SK-N-SH (cell line): ENCODE results near the gene FLT4. TPM values are rescaled to one million over a fixed set of nuclear protein-coding genes. Genes with fewer than 3 reads are reported as not detected.

Experiments
- CTCF ChIA-PET: fragments of 300-600, 350-600 bp; formaldehyde crosslinking; extraction: SDS; loops from one replicate; lab custom pipeline; 2021; lab: Yijun Ruan, JAX
- POLR2A ChIA-PET: fragments of 350-600 bp; sonication (Branson Sonifier 250); formaldehyde crosslinking; extraction: SDS; loops from one replicate; lab custom pipeline; 2020; ENCODE audit warnings: antibody characterized with exemption, inconsistent platforms; lab: Yijun Ruan, JAX
- DNase-seq: peaks from one replicate; pipeline ENCODE4 v3.0.0; 2012
- H2AFZ ChIP-seq: fragments of 200-600 bp; sonication (generic); 2 replicates; pipeline ENCODE4 v1.8.1; 2016; ENCODE audit warnings: antibody characterized with exemption, mild to moderate bottlenecking, low read depth
- H3F3A ChIP-seq: fragments of 200-600 bp; sonication (generic); replicated peaks from 2 replicates; pipeline ENCODE3; 2016; ENCODE audit warnings: antibody characterized with exemption, mild to moderate bottlenecking; ENCODE audit not compliant: insufficient read depth
- H3K27ac ChIP-seq, 2 experiments: fragments of 200-500 bp in 1 of 2; fragments of 200-600 bp in 1 of 2; sonication (Bioruptor generic) in 1 of 2; sonication (generic), shearing (Covaris generic) in 1 of 2; 2 replicates each; pipeline versions ENCODE4 v1.5.1 to v1.6.1; 2014 to 2016; ENCODE audit warnings: low read depth in 2 of 2, inconsistent platforms in 1 of 2, low read length in 1 of 2, mild to moderate bottlenecking in 1 of 2, mixed read lengths in 1 of 2
- H3K27me3 ChIP-seq: fragments of 200-600 bp; sonication (generic), shearing (Covaris generic); 2 replicates; pipeline ENCODE4 v1.6.1; 2016; ENCODE audit warnings: mixed run types; ENCODE audit not compliant: insufficient read depth
- H3K36me3 ChIP-seq, 2 experiments: fragments of 200-500 bp in 1 of 2; fragments of 200-600 bp in 1 of 2; sonication (Bioruptor generic) in 1 of 2; sonication (generic) in 1 of 2; replicated peaks in 1 of 2; 2 replicates each; pipeline versions ENCODE3 to v1.5.1; 2014 to 2016; ENCODE audit warnings: low read length in 1 of 2, mild to moderate bottlenecking in 1 of 2; ENCODE audit not compliant: insufficient read depth in 2 of 2, control insufficient read depth in 1 of 2
- H3K4me1 ChIP-seq, 2 experiments: fragments of 200-500 bp in 1 of 2; fragments of 200-600 bp in 1 of 2; sonication (Bioruptor generic) in 1 of 2; sonication (generic), shearing (Covaris generic) in 1 of 2; 2 replicates each; pipeline versions ENCODE4 v1.5.1 to v1.6.1; 2014 to 2016; ENCODE audit warnings: low read depth in 1 of 2, low read length in 1 of 2, mixed run types in 1 of 2; ENCODE audit not compliant: insufficient read depth in 2 of 2, control insufficient read depth in 1 of 2
- H3K4me2 ChIP-seq: fragments of 200-600 bp; sonication (generic), shearing (Covaris generic); 2 replicates; pipeline ENCODE4 v1.6.1; 2017; ENCODE audit warnings: mixed run types
- H3K4me3 ChIP-seq, 2 experiments: fragments of 200-500 bp in 1 of 2; fragments of 200-600 bp in 1 of 2; sonication (Bioruptor generic) in 1 of 2; sonication (generic), shearing (Covaris generic) in 1 of 2; 2 replicates each; pipeline versions ENCODE4 v1.5.1 to v1.8.1; 2014 to 2016; ENCODE audit warnings: low read depth in 2 of 2, inconsistent platforms in 1 of 2, low read length in 1 of 2, mild to moderate bottlenecking in 1 of 2, mixed read lengths in 1 of 2, moderate library complexity in 1 of 2
- H3K79me2 ChIP-seq: fragments of 200-600 bp; sonication (generic); 2 replicates; pipeline ENCODE4 v1.8.1; 2017; ENCODE audit warnings: mild to moderate bottlenecking; ENCODE audit not compliant: insufficient read depth
- H3K9ac ChIP-seq: fragments of 200-600 bp; sonication (generic); 2 replicates; pipeline ENCODE4 v1.6.1; 2017; ENCODE audit warnings: mixed run types
- H3K9me2 ChIP-seq: fragments of 200-600 bp; sonication (generic); 2 replicates; pipeline ENCODE4 v1.6.1; 2017; ENCODE audit warnings: mixed run types
- H3K9me3 ChIP-seq: fragments of 200-600 bp; sonication (generic); 2 replicates; pipeline ENCODE4 v1.6.1; 2017; ENCODE audit warnings: mixed run types, mild to moderate bottlenecking, moderate library complexity
- H4K20me1 ChIP-seq: fragments of 200-600 bp; sonication (generic); 2 replicates; pipeline ENCODE4 v1.6.1; 2017; ENCODE audit warnings: mild to moderate bottlenecking, mixed run types; ENCODE audit not compliant: insufficient read depth
- EP300 ChIP-seq, 2 experiments: IDR thresholded peaks; 2 replicates each; pipeline versions ENCODE4 v1.4.0 to v1.6.1; 2012; ENCODE audit warnings: borderline replicate concordance in 1 of 2, low read depth in 1 of 2, low read length in 1 of 2
- EZH2phosphoT487 ChIP-seq: fragments of 200-600 bp; sonication (generic); IDR thresholded peaks from 2 replicates; pipeline ENCODE4 v1.6.1; 2017; ENCODE audit warnings: low read depth, mixed run types, mild to moderate bottlenecking, antibody characterized with exemption, moderate library complexity, borderline replicate concordance
- GATA2 ChIP-seq: sonication (generic); formaldehyde crosslinking; IDR thresholded peaks from 2 replicates; pipeline ENCODE4 v1.5.0; 2020; ENCODE audit warnings: mild to moderate bottlenecking, missing genetic modification reagents
- JUND ChIP-seq: IDR thresholded peaks from 2 replicates; pipeline ENCODE4 v1.4.0; 2012
- MAX ChIP-seq: IDR thresholded peaks from 2 replicates; pipeline ENCODE4 v1.4.0; 2012; ENCODE audit warnings: low read depth
- MEF2A ChIP-seq: IDR thresholded peaks from 2 replicates; pipeline ENCODE4 v1.4.0; 2012; ENCODE audit warnings: low read depth, borderline replicate concordance
- MXI1 ChIP-seq: IDR thresholded peaks from 2 replicates; pipeline ENCODE4 v1.6.1; 2012; ENCODE audit warnings: mild to moderate bottlenecking, low read depth, low read length, improper control_type of control experiment
- RCOR1 ChIP-seq: fragments of 150-350 bp; IDR thresholded peaks from 2 replicates; pipeline ENCODE4 v1.6.1; 2017; ENCODE audit warnings: antibody characterized with exemption, low read length
- RXRA ChIP-seq: IDR thresholded peaks from 2 replicates; pipeline ENCODE4 v1.4.0; 2012; ENCODE audit warnings: low read depth, mild to moderate bottlenecking, borderline replicate concordance
- TAF1 ChIP-seq: IDR thresholded peaks from 2 replicates; pipeline ENCODE4 v1.6.1; 2012; ENCODE audit warnings: low read depth, mild to moderate bottlenecking, low read length, moderate library complexity, borderline replicate concordance
- whole genome bisulfite sequencing: methylation state at CpG from one replicate; pipeline ENCODE4 v1.1.6; 2017; ENCODE audit warnings: low lambda C conversion rate; 5-methylcytosine and 5-hydroxymethylcytosine counted together
- polyA plus RNA-seq, 3 experiments: library from polyadenylated mRNA; depleted of rRNA; stranded (reverse); fragments of >200 nt; gene quantifications; 2 replicates each; pipeline ENCODE4 v1.2.3, GENCODE V29; 2012
- TF ChIP-seq, protein P1 (sequence below): IDR thresholded peaks from 2 replicates; pipeline ENCODE4 v1.4.0; 2012; ENCODE audit warnings: low read depth, borderline replicate concordance
- TF ChIP-seq, protein P2 (sequence below): IDR thresholded peaks from 2 replicates; pipeline ENCODE4 v1.4.0; 2012; ENCODE audit warnings: low read depth, borderline replicate concordance
- TF ChIP-seq, protein P3 (sequence below): fragments of 200-600 bp; sonication (generic); IDR thresholded peaks from 2 replicates; pipeline ENCODE4 v1.6.1; 2017; ENCODE audit warnings: antibody characterized with exemption, mild to moderate bottlenecking, moderate library complexity

The FLT4 gene
- polyA plus RNA-seq, 1 of the 3 experiments (the other 2 are of a cell fraction), result 0.05 TPM

- peaks cover 3% of the 10 kb centered on the region; the same call in 1 of the 2 replicates for H4K20me1 ChIP-seq
- no peak for TF ChIP-seq GATA2 (CRISPR knock-in tag)
- no peak for TF ChIP-seq RCOR1
- no peak for TF ChIP-seq EP300 (IDR thresholded peaks at IDR 0.05; ENCODE audit: borderline replicate concordance in 1 of 2, low read depth in 1 of 2, low read length in 1 of 2)
- TF ChIP-seq EZH2phosphoT487, result no peak
- TF ChIP-seq MEF2A, result no peak
- TF ChIP-seq, protein P1, sequence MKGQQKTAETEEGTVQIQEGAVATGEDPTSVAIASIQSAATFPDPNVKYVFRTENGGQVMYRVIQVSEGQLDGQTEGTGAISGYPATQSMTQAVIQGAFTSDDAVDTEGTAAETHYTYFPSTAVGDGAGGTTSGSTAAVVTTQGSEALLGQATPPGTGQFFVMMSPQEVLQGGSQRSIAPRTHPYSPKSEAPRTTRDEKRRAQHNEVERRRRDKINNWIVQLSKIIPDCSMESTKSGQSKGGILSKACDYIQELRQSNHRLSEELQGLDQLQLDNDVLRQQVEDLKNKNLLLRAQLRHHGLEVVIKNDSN, result no peak
- no peak for TF ChIP-seq TAF1
- TF ChIP-seq, protein P2, sequence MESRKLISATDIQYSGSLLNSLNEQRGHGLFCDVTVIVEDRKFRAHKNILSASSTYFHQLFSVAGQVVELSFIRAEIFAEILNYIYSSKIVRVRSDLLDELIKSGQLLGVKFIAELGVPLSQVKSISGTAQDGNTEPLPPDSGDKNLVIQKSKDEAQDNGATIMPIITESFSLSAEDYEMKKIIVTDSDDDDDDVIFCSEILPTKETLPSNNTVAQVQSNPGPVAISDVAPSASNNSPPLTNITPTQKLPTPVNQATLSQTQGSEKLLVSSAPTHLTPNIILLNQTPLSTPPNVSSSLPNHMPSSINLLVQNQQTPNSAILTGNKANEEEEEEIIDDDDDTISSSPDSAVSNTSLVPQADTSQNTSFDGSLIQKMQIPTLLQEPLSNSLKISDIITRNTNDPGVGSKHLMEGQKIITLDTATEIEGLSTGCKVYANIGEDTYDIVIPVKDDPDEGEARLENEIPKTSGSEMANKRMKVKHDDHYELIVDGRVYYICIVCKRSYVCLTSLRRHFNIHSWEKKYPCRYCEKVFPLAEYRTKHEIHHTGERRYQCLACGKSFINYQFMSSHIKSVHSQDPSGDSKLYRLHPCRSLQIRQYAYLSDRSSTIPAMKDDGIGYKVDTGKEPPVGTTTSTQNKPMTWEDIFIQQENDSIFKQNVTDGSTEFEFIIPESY, result no peak
- TF ChIP-seq MAX, result no peak
- no peak for TF ChIP-seq JUND
- no peak for TF ChIP-seq RXRA
- TF ChIP-seq, protein P3, sequence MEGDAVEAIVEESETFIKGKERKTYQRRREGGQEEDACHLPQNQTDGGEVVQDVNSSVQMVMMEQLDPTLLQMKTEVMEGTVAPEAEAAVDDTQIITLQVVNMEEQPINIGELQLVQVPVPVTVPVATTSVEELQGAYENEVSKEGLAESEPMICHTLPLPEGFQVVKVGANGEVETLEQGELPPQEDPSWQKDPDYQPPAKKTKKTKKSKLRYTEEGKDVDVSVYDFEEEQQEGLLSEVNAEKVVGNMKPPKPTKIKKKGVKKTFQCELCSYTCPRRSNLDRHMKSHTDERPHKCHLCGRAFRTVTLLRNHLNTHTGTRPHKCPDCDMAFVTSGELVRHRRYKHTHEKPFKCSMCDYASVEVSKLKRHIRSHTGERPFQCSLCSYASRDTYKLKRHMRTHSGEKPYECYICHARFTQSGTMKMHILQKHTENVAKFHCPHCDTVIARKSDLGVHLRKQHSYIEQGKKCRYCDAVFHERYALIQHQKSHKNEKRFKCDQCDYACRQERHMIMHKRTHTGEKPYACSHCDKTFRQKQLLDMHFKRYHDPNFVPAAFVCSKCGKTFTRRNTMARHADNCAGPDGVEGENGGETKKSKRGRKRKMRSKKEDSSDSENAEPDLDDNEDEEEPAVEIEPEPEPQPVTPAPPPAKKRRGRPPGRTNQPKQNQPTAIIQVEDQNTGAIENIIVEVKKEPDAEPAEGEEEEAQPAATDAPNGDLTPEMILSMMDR, result no peak
- TF ChIP-seq MXI1, result no peak
- TF ChIP-seq, all 33 proteins: peak for 0
- Histone ChIP-seq H3K27me3 (no peaks in the 10 kb centered on the region), H3F3A (no peaks in the 10 kb centered on the region), H3K4me2 (no peak overlapping the region), H3K79me2 (peaks cover 58% of the 10 kb centered on the region), H3K4me3 (no peak overlapping the region), H3K9me3 (no peaks in the 10 kb centered on the region), H3K36me3 (peaks cover 16 to 28% of the 10 kb centered on the region in 2 experiments), H2AFZ (no peak overlapping the region), H3K4me1 (no peaks in the 10 kb centered on the region; a peak in 2 of 4 replicates), H3K9ac (no peak overlapping the region), H3K9me2 (no peaks in the 10 kb centered on the region), H3K27ac (no peak overlapping the region)
- 97% methylated on average over 11 of the region's 11 CpGs for WGBS
- DNase-seq, result no peak
- ChIA-PET CTCF (no interaction called here), POLR2A (no interaction called here)
These were observed 91.2 kb downstream of the FLT4 start for GRCh38 chr5:180558232-180558631.
